Naive thymus-derived CD4-positive, alpha-beta T cell (primary cell): ENCODE measurements around the gene EXOC1L. TPM values are rescaled to one million over a fixed set of nuclear protein-coding genes. Genes with fewer than 3 reads are reported as not detected.

Experiments
- ATAC-seq: fragments of 150-1000 bp; cut with Tn5 transposase; 2 replicates; pipeline ENCODE4 v1.10.0; 2021; ENCODE audit warnings: mild to moderate bottlenecking, moderate library complexity
- CTCF ChIA-PET: fragments of 350-600 bp; sonication (Branson Sonifier 250); formaldehyde crosslinking; loops from one replicate; lab custom pipeline; 2021; ENCODE audit warnings: antibody characterized with exemption; lab: Charles Lee
- POLR2A ChIA-PET: fragments of 350-600 bp; sonication (Branson Sonifier 250); formaldehyde crosslinking; loops from one replicate; lab custom pipeline; 2021; ENCODE audit warnings: antibody characterized with exemption, inconsistent platforms; lab: Charles Lee
- DNase-seq, 9 donors: peaks; one replicate each; pipeline versions ENCODE4 v3.0.0 to v3.0.0-alpha.2; 2020 to 2022; ENCODE audit warnings: mixed read lengths in 1 of 9
- H3K27ac ChIP-seq: one replicate; pipeline ENCODE4 v1.7.0; 2013; ENCODE audit warnings: mild to moderate bottlenecking, low read depth, low read length, moderate library complexity
- H3K27me3 ChIP-seq, 2 donors: one replicate each; pipeline ENCODE4 v1.7.0; 2013; ENCODE audit warnings: low read length in 2 of 2, mild to moderate bottlenecking in 2 of 2, moderate library complexity in 2 of 2; ENCODE audit not compliant: control insufficient read depth in 2 of 2, insufficient read depth in 2 of 2
- H3K36me3 ChIP-seq, 3 experiments: 1 replicate in 2 of 3; 2 replicates in 1 of 3; pipeline ENCODE4 v1.7.0; 2013; ENCODE audit warnings: low read length in 3 of 3, mild to moderate bottlenecking in 3 of 3, moderate library complexity in 1 of 3; ENCODE audit not compliant: insufficient read depth in 3 of 3, control insufficient read depth in 2 of 3
- H3K4me1 ChIP-seq, 2 donors: one replicate each; pipeline ENCODE4 v1.7.0; 2013; ENCODE audit warnings: low read length in 2 of 2, mild to moderate bottlenecking in 2 of 2, moderate library complexity in 1 of 2; ENCODE audit not compliant: control insufficient read depth in 2 of 2, insufficient read depth in 2 of 2
- H3K4me3 ChIP-seq: 2 replicates; pipeline ENCODE4 v1.7.0; 2013; ENCODE audit warnings: mild to moderate bottlenecking, low read length
- H3K9me3 ChIP-seq, 3 experiments: 1 replicate in 2 of 3; 2 replicates in 1 of 3; pipeline ENCODE4 v1.7.0; 2013; ENCODE audit warnings: low read length in 3 of 3; ENCODE audit not compliant: control insufficient read depth in 2 of 3
- H3K27ac Mint-ChIP-seq, 9 donors: one replicate each; pipeline ENCODE4 v1.8.0; 2020 to 2022; ENCODE audit warnings: mixed read lengths in 9 of 9, mild to moderate bottlenecking in 8 of 9, moderate library complexity in 5 of 9, inconsistent platforms in 2 of 9
- H3K27me3 Mint-ChIP-seq, 5 donors: one replicate each; pipeline ENCODE4 v1.8.0; 2021 to 2022; ENCODE audit warnings: mixed read lengths in 5 of 5, mild to moderate bottlenecking in 1 of 5
- H3K36me3 Mint-ChIP-seq, 5 donors: one replicate each; pipeline ENCODE4 v1.8.0; 2020 to 2022; ENCODE audit warnings: mixed read lengths in 5 of 5, mild to moderate bottlenecking in 3 of 5, inconsistent platforms in 1 of 5
- H3K4me1 Mint-ChIP-seq, 7 donors: one replicate each; pipeline ENCODE4 v1.8.0; 2020 to 2022; ENCODE audit warnings: mixed read lengths in 7 of 7, mild to moderate bottlenecking in 3 of 7, inconsistent platforms in 1 of 7
- H3K4me3 Mint-ChIP-seq, 10 donors: one replicate each; pipeline ENCODE4 v1.8.0; 2020 to 2022; ENCODE audit warnings: mild to moderate bottlenecking in 10 of 10, mixed read lengths in 10 of 10, moderate library complexity in 6 of 10, inconsistent platforms in 2 of 10
- H3K9me3 Mint-ChIP-seq, 11 donors: one replicate each; pipeline ENCODE4 v1.8.0; 2020 to 2022; ENCODE audit warnings: mixed read lengths in 11 of 11, mild to moderate bottlenecking in 4 of 11, inconsistent platforms in 1 of 11, moderate library complexity in 1 of 11
- intact Hi-C, 2 donors: fragments of 100-400 bp; cut with micrococcal nuclease; formaldehyde crosslinking; loops; one replicate each; pipeline ENCODE4 v1.15.1; 2023
- polyA plus RNA-seq, 2 donors: library from polyadenylated mRNA; unstranded; fragments of 300-500 nt; fragmentation: Illumina TruSeq; gene quantifications; one replicate each; pipeline ENCODE4 v1.2.3, GENCODE V29; 2021
- total RNA-seq, 6 experiments: library from RNA in 5 of 6; stranded (reverse) in 5 of 6; gene quantifications; 1 replicate in 5 of 6; 2 replicates in 1 of 6; pipeline ENCODE4 v1.2.3 and lab custom pipeline; 2021 to 2026

Gene EXOC1L
- total and polyA plus RNA-seq, 7 experiments from 2014 or later: not detected

- no peaks in the 10 kb centered on the region for H3K4me1 ChIP-seq
- intact Hi-C loops: no loop called here
- H3K27ac ChIP-seq: no peak overlapping the region
- no peak for DNase-seq
- peaks cover 0 to 2% (median 0%) of the 10 kb centered on the region in 11 donors for H3K9me3 Mint-ChIP-seq
- no peak overlapping the region for H3K4me3 ChIP-seq
- POLR2A ChIA-PET: no interaction called here
- no peak overlapping the region for H3K27ac Mint-ChIP-seq
- no peaks in the 10 kb centered on the region for H3K36me3 Mint-ChIP-seq
- no peaks in the 10 kb centered on the region for H3K27me3 ChIP-seq
- peaks cover 46 to 74% (median 48%) of the 10 kb centered on the region in 5 donors for H3K27me3 Mint-ChIP-seq
- H3K4me1 Mint-ChIP-seq: peaks cover 0 to 4% (median 0%) of the 10 kb centered on the region in 7 donors
- ATAC-seq: no peak
- CTCF ChIA-PET: no interaction called here
- H3K36me3 ChIP-seq: no peaks in the 10 kb centered on the region
- H3K4me3 Mint-ChIP-seq: peak overlapping the region in 4 of 10 donors; percentile 30 to 55 (median 44)
- H3K9me3 ChIP-seq: no peaks in the 10 kb centered on the region
Observed at GRCh38 chr4:55793479-55793878, 26.1 kb upstream of the EXOC1L start.

DNA sequence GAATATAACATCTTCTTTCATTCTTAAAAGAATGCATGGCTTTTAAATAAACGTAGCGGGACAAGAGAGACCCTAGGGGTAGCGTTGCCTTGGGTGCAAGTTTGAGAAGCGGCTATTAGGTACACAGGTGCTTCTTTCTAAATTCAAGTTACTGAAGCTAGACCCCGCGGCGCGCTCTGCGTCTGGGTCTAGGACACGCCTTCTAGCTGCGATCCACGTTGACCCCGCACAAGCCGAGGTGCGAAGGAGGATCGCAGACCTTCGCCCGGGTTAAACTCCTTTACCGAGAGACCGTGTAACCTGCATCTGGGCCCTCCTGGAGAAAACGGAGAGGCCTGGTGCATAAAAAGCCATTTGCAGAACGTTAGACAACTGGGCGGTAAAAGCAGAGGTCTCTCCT is 25.5 kb upstream of the EXOC1L start:
- DNase-seq (no peak), ATAC-seq (no peak)
- Mint-ChIP-seq H3K4me3 (no peak overlapping the region), H3K4me1 (peaks cover 0 to 4% (median 0%) of the 10 kb centered on the region in 7 donors), H3K9me3 (peaks cover 0 to 2% (median 0%) of the 10 kb centered on the region in 11 donors), H3K36me3 (no peaks in the 10 kb centered on the region), H3K27me3 (peaks cover 48 to 74% (median 48%) of the 10 kb centered on the region in 5 donors), H3K27ac (no peak overlapping the region)
- intact Hi-C loops: no loop called here
- H3K27ac ChIP-seq: no peak overlapping the region
- POLR2A ChIA-PET: no interaction called here
- H3K36me3 ChIP-seq: no peaks in the 10 kb centered on the region
- no peaks in the 10 kb centered on the region for H3K9me3 ChIP-seq
- CTCF ChIA-PET: no interaction called here
- no peak overlapping the region for H3K4me3 ChIP-seq
- H3K27me3 ChIP-seq: no peaks in the 10 kb centered on the region
- H3K4me1 ChIP-seq: no peaks in the 10 kb centered on the region

- Histone ChIP-seq H3K36me3 (no peaks in the 10 kb centered on the region), H3K9me3 (no peaks in the 10 kb centered on the region), H3K27me3 (no peaks in the 10 kb centered on the region), H3K4me1 (no peaks in the 10 kb centered on the region), H3K4me3 (no peak overlapping the region), H3K27ac (no peak overlapping the region)
- DNase-seq: no peak
- H3K27me3 Mint-ChIP-seq: peaks cover 48 to 73% (median 50%) of the 10 kb centered on the region in 5 donors
- no peak overlapping the region for H3K27ac Mint-ChIP-seq
- CTCF ChIA-PET: no interaction called here
- H3K36me3 Mint-ChIP-seq: no peaks in the 10 kb centered on the region
- peaks cover 0 to 2% (median 0%) of the 10 kb centered on the region in 11 donors for H3K9me3 Mint-ChIP-seq
- no peak overlapping the region for H3K4me3 Mint-ChIP-seq
- no peak for ATAC-seq
- POLR2A ChIA-PET: no interaction called here
- H3K4me1 Mint-ChIP-seq: peaks cover 0 to 4% (median 0%) of the 10 kb centered on the region in 7 donors
- intact Hi-C loops: no loop called here
Observed at GRCh38 chr4:55795341-55795740, 24.2 kb upstream of the EXOC1L start.

DNA sequence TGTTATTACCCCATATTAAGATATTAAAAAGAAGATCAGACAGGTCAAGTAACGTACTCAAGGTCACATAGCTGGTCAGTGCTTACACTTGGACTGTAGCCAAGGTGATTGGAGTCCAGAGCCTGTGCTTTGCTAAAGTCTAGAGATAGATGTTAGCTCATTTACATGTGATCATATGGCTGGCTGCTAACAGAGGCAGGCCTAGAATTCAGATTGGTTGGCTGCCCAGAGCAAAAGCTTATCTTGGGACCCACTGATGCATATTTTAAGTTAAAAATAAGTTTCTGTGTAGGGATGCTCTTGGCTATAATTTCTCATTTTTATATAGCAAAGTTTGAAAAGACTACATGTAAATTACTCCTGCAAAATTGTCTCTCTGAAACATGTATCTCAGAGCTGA is 18.1 kb upstream of the EXOC1L start:
- H3K27ac Mint-ChIP-seq: no peak overlapping the region
- ChIA-PET CTCF (no interaction called here), POLR2A (no interaction called here)
- H3K27me3 Mint-ChIP-seq: peaks cover 10 to 33% (median 25%) of the 10 kb centered on the region in 5 donors
- no peaks in the 10 kb centered on the region for H3K36me3 ChIP-seq
- ATAC-seq (no peak), DNase-seq (no peak)
- no peak overlapping the region for H3K4me3 ChIP-seq
- H3K4me3 Mint-ChIP-seq: no peak overlapping the region
- H3K4me1 Mint-ChIP-seq: no peaks in the 10 kb centered on the region
- peaks cover 0 to 2% (median 0%) of the 10 kb centered on the region in 11 donors for H3K9me3 Mint-ChIP-seq
- no peaks in the 10 kb centered on the region for H3K27me3 ChIP-seq
- no peaks in the 10 kb centered on the region for H3K4me1 ChIP-seq
- H3K36me3 Mint-ChIP-seq: no peaks in the 10 kb centered on the region
- intact Hi-C loops: no loop called here
- H3K27ac ChIP-seq: no peak overlapping the region
- no peaks in the 10 kb centered on the region for H3K9me3 ChIP-seq

DNA sequence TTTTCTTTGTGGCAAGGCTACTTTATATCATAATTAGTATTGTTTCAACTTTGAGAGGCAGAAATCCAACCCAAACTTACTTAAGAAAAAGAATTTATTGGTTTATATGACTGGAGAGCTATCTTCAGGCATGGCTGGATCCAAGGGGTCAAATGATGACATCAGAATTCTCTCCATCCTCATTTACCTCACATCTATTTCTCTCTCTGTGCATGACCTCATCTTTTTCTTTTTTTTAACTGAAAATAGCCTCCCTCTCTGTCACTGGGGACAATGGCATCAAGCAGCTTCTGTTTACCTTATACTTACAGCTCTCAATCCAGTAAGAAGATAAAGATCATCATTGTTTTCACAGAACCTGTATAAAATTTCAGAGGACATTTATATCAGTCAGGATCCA is 12.0 kb upstream of the EXOC1L start:
- Histone ChIP-seq H3K4me3 (no peak overlapping the region), H3K27ac (no peak overlapping the region), H3K4me1 (no peaks in the 10 kb centered on the region), H3K27me3 (no peaks in the 10 kb centered on the region), H3K36me3 (no peaks in the 10 kb centered on the region), H3K9me3 (no peaks in the 10 kb centered on the region)
- intact Hi-C loops: no loop called here
- no peaks in the 10 kb centered on the region for H3K4me1 Mint-ChIP-seq
- CTCF ChIA-PET: no interaction called here
- H3K27me3 Mint-ChIP-seq: peaks cover 8 to 21% (median 14%) of the 10 kb centered on the region in 5 donors
- H3K9me3 Mint-ChIP-seq: peaks cover 0 to 3% (median 0%) of the 10 kb centered on the region in 11 donors
- ATAC-seq (no peak), DNase-seq (no peak)
- POLR2A ChIA-PET: no interaction called here
- H3K4me3 Mint-ChIP-seq: no peak overlapping the region
- no peaks in the 10 kb centered on the region for H3K36me3 Mint-ChIP-seq
- H3K27ac Mint-ChIP-seq: no peak overlapping the region

DNA sequence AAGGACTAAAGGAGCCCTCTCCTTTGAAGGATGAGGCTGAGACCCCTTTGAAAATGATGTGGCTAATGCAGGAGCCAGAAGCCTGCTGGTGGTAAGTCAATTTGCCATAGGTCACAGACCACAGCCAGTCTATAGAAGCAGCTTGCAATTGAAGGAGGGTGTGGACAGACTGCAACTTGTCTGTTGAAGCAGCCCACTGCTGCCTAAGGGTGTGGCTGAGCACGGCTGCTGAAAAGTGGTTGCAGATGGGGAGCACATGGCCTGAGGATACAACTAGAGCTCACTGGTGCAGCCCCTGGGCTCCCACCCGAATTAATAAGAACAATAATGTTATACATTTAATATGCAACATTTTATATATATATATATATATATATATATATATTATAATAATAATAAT is 11.4 kb upstream of the EXOC1L start:
- Mint-ChIP-seq H3K9me3 (peaks cover 0 to 3% (median 0%) of the 10 kb centered on the region in 11 donors), H3K27ac (no peak overlapping the region), H3K4me1 (no peaks in the 10 kb centered on the region), H3K27me3 (peaks cover 8 to 24% (median 14%) of the 10 kb centered on the region in 5 donors), H3K36me3 (no peaks in the 10 kb centered on the region), H3K4me3 (no peak overlapping the region)
- Histone ChIP-seq H3K27me3 (no peaks in the 10 kb centered on the region), H3K4me1 (no peaks in the 10 kb centered on the region), H3K36me3 (no peaks in the 10 kb centered on the region), H3K9me3 (no peaks in the 10 kb centered on the region), H3K4me3 (no peak overlapping the region), H3K27ac (no peak overlapping the region)
- intact Hi-C loops: no loop called here
- ChIA-PET CTCF (no interaction called here), POLR2A (no interaction called here)
- DNase-seq: no peak
- no peak for ATAC-seq

DNA sequence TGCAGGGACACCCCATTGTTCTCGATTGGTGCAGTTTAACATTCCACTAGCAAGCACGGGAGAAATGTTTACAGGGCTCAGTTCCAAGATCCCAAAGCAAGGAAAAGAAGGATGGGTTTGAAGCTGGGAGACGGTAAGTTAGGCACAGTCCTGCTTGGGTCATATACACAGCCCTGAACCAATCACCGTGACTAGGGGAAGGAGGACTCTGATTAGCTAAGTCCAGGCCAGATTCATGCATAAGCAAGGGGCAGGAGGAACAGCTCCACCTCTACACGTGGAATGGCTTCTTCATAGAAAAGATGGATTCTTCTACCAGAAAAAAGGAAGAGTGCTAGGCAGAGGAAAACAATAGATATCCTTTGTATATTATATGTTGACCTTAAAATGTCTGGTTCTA is 11.0 kb upstream of the EXOC1L start:
- Mint-ChIP-seq H3K4me3 (no peak overlapping the region), H3K9me3 (peaks cover 0 to 3% (median 0%) of the 10 kb centered on the region in 11 donors), H3K36me3 (no peaks in the 10 kb centered on the region), H3K27me3 (peaks cover 7 to 24% (median 14%) of the 10 kb centered on the region in 5 donors), H3K4me1 (no peaks in the 10 kb centered on the region), H3K27ac (no peak overlapping the region)
- no peaks in the 10 kb centered on the region for H3K4me1 ChIP-seq
- H3K9me3 ChIP-seq: no peaks in the 10 kb centered on the region
- no peak overlapping the region for H3K27ac ChIP-seq
- POLR2A ChIA-PET: no interaction called here
- no peaks in the 10 kb centered on the region for H3K27me3 ChIP-seq
- ATAC-seq (no peak), DNase-seq (no peak)
- H3K4me3 ChIP-seq: no peak overlapping the region
- H3K36me3 ChIP-seq: no peaks in the 10 kb centered on the region
- CTCF ChIA-PET: no interaction called here
- intact Hi-C loops: no loop called here
